ENCODE data around the gene SEL1L3.

Gene SEL1L3

DNA sequence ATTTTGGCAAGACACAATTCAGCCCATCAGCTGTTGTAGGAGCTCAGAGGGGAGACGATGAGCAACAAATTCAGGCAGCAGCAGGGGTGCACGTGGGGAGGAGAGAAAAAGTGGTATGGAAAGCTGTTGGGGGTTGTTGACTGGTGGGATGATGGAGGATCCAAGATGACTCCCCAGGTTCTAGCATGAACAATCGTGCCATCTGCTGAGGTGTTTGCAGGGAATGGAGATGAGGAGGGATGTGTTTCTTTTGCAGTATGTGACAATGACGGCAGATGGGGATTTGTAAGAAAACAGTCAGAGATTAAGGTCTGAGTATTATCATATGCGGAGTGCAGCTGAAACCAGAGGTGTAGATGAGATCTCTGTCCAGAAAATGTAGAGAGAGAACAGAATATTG is 63.3 kb downstream of the SEL1L3 start:
- Histone ChIP-seq H3K4me3 (ENCODE audit: low read depth, low read length) (no peak overlapping the region), H3K9me3 (ENCODE audit: control insufficient read depth, insufficient read depth, low read depth, low read length) (no peaks in the 10 kb centered on the region), H3K36me3 (ENCODE audit: control insufficient read depth in 2 of 2, insufficient read depth in 1 of 2, low read length in 2 of 2) (peaks cover 0 to 34% of the 10 kb centered on the region in 2 experiments; a peak in 1 of 3 replicates), H3K4me1 (ENCODE audit: control insufficient read depth, insufficient read depth, low read length) (no peaks in the 10 kb centered on the region), H3K27ac (ENCODE audit: extremely low read depth, low read depth, low read length) (no peak overlapping the region)
- ChIA-PET CTCF (no interaction called here), POLR2A (no interaction called here)
- no peak for TF ChIP-seq ZNF423 (tag by site-specific recombination; IDR thresholded peaks at IDR 0.05)

DNA sequence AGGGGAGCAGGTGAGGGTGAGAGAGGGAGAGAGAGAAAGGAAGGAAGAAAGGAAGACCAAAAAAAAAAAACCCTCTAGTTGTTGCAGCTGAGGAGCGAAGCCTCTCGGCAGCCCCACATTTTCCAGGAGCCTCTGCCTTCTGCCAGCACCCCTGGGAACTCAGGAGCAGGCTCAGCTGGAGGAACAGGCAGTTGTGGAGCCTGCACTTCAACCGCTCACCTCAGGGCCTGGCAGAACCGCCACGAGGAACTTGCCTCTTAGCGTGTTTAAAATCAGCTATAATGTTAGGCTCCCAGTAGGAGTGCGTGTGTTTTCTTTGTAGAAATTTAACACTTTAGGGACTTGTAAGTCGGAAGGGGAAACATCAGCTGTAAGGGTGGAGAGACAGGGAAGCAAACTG is 65.7 kb downstream of the SEL1L3 start:
- TF ChIP-seq, protein P1, sequence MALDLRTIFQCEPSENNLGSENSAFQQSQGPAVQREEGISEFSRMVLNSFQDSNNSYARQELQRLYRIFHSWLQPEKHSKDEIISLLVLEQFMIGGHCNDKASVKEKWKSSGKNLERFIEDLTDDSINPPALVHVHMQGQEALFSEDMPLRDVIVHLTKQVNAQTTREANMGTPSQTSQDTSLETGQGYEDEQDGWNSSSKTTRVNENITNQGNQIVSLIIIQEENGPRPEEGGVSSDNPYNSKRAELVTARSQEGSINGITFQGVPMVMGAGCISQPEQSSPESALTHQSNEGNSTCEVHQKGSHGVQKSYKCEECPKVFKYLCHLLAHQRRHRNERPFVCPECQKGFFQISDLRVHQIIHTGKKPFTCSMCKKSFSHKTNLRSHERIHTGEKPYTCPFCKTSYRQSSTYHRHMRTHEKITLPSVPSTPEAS (tag by site-specific recombination; IDR thresholded peaks at IDR 0.05) = no peak
- no peak for TF ChIP-seq OSR2 (tag by site-specific recombination; IDR thresholded peaks at IDR 0.05)
- TF ChIP-seq, protein P2, sequence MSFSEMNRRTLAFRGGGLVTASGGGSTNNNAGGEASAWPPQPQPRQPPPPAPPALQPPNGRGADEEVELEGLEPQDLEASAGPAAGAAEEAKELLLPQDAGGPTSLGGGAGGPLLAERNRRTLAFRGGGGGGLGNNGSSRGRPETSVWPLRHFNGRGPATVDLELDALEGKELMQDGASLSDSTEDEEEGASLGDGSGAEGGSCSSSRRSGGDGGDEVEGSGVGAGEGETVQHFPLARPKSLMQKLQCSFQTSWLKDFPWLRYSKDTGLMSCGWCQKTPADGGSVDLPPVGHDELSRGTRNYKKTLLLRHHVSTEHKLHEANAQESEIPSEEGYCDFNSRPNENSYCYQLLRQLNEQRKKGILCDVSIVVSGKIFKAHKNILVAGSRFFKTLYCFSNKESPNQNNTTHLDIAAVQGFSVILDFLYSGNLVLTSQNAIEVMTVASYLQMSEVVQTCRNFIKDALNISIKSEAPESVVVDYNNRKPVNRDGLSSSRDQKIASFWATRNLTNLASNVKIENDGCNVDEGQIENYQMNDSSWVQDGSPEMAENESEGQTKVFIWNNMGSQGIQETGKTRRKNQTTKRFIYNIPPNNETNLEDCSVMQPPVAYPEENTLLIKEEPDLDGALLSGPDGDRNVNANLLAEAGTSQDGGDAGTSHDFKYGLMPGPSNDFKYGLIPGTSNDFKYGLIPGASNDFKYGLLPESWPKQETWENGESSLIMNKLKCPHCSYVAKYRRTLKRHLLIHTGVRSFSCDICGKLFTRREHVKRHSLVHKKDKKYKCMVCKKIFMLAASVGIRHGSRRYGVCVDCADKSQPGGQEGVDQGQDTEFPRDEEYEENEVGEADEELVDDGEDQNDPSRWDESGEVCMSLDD (tag by site-specific recombination; IDR thresholded peaks at IDR 0.05) = no peak
- TF ChIP-seq, protein P3, sequence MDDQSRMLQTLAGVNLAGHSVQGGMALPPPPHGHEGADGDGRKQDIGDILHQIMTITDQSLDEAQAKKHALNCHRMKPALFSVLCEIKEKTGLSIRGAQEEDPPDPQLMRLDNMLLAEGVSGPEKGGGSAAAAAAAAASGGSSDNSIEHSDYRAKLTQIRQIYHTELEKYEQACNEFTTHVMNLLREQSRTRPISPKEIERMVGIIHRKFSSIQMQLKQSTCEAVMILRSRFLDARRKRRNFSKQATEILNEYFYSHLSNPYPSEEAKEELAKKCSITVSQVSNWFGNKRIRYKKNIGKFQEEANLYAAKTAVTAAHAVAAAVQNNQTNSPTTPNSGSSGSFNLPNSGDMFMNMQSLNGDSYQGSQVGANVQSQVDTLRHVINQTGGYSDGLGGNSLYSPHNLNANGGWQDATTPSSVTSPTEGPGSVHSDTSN (CRISPR knock-in tag; IDR thresholded peaks at IDR 0.05) = no peak
- TF ChIP-seq KLF9 (tag by site-specific recombination; IDR thresholded peaks at IDR 0.05; ENCODE audit: low read depth) = no peak
- no peak for TF ChIP-seq ZNF48 (tag by site-specific recombination; IDR thresholded peaks at IDR 0.05)
- TF ChIP-seq ZNF549 (tag by site-specific recombination; IDR thresholded peaks at IDR 0.05) = no peak
- POLR2A ChIA-PET = no interaction called here
- CTCF ChIA-PET = no interaction called here
- Histone ChIP-seq H3K36me3 (ENCODE audit: control insufficient read depth in 2 of 2, insufficient read depth in 1 of 2, low read length in 2 of 2) (peaks cover 0 to 21% of the 10 kb centered on the region in 2 experiments; a peak in 1 of 3 replicates), H3K4me3 (ENCODE audit: low read depth, low read length) (no peak overlapping the region), H3K9me3 (ENCODE audit: control insufficient read depth, insufficient read depth, low read depth, low read length) (no peaks in the 10 kb centered on the region), H3K27ac (ENCODE audit: extremely low read depth, low read depth, low read length) (no peak overlapping the region), H3K4me1 (ENCODE audit: control insufficient read depth, insufficient read depth, low read length) (no peaks in the 10 kb centered on the region)

- no peaks in the 10 kb centered on the region for H3K4me1 ChIP-seq (ENCODE audit: control insufficient read depth, insufficient read depth, low read length)
- CTCF ChIA-PET = interaction anchor here (0.7 to 1.0 kb wide), 2 partner anchors 62 to 75 kb away, joined by 3 read pairs; no protein-coding TSS in a partner anchor
Observed at GRCh38 chr4:25795566-25796454, 67.0 kb downstream of the SEL1L3 start.

More at GRCh38 chr4:25795566-25796454, 67.0 kb downstream of the SEL1L3 start:
- POLR2A ChIA-PET = no interaction called here
- TF ChIP-seq, protein P4, sequence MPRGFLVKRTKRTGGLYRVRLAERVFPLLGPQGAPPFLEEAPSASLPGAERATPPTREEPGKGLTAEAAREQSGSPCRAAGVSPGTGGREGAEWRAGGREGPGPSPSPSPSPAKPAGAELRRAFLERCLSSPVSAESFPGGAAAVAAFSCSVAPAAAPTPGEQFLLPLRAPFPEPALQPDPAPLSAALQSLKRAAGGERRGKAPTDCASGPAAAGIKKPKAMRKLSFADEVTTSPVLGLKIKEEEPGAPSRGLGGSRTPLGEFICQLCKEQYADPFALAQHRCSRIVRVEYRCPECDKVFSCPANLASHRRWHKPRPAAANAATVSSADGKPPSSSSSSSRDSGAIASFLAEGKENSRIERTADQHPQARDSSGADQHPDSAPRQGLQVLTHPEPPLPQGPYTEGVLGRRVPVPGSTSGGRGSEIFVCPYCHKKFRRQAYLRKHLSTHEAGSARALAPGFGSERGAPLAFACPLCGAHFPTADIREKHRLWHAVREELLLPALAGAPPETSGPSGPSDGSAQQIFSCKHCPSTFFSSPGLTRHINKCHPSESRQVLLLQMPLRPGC (tag by site-specific recombination; IDR thresholded peaks at IDR 0.05) = no peak
- TF ChIP-seq ZNF248 (tag by site-specific recombination; IDR thresholded peaks at IDR 0.05) = no peak
- no peak for TF ChIP-seq ZNF654 (tag by site-specific recombination; IDR thresholded peaks at IDR 0.05; ENCODE audit: low read depth)
- TF ChIP-seq ZNF350 (tag by site-specific recombination; IDR thresholded peaks at IDR 0.05) = no peak
- TF ChIP-seq KLF7 (tag by site-specific recombination; IDR thresholded peaks at IDR 0.05; ENCODE audit: borderline replicate concordance) = no peak
- TF ChIP-seq, protein P5, sequence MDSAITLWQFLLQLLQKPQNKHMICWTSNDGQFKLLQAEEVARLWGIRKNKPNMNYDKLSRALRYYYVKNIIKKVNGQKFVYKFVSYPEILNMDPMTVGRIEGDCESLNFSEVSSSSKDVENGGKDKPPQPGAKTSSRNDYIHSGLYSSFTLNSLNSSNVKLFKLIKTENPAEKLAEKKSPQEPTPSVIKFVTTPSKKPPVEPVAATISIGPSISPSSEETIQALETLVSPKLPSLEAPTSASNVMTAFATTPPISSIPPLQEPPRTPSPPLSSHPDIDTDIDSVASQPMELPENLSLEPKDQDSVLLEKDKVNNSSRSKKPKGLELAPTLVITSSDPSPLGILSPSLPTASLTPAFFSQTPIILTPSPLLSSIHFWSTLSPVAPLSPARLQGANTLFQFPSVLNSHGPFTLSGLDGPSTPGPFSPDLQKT (IDR thresholded peaks at IDR 0.05; ENCODE audit: borderline replicate concordance, low read depth, low read length) = no peak
- H3K4me3 ChIP-seq (ENCODE audit: low read depth, low read length) = no peak overlapping the region
- H3K36me3 ChIP-seq (ENCODE audit: control insufficient read depth in 2 of 2, insufficient read depth in 1 of 2, low read length in 2 of 2) = peaks cover 0 to 14% of the 10 kb centered on the region in 2 experiments; a peak in 1 of 3 replicates
- H3K27ac ChIP-seq (ENCODE audit: extremely low read depth, low read depth, low read length) = no peak overlapping the region
- H3K9me3 ChIP-seq (ENCODE audit: control insufficient read depth, insufficient read depth, low read depth, low read length) = no peaks in the 10 kb centered on the region
